Measurements from ENCODE around the gene TOB2. TPM values are rescaled to one million over a fixed set of nuclear protein-coding genes. Genes with fewer than 3 reads are reported as not detected.
"Not testable (repeated sequence)": the region's sequence is repeated elsewhere in the genome, so short reads cannot be mapped to it uniquely, and the experiment has no call there.

TOB2 gene
- total and polyA plus RNA-seq, 4 donors = 9.8 to 17.1 (median 12.3) TPM

- no peak for TF ChIP-seq REST (IDR thresholded peaks at IDR 0.05)
These were observed 22.0 kb upstream of the TOB2 start, which contains the start of the genes ACO2 and PHF5A (continued) for GRCh38 chr22:41468381-41469217.

GRCh38 chr22:41461901-41462300 lies 15.3 kb upstream of the TOB2 start:
- no peak for TF ChIP-seq ZBTB33 (IDR thresholded peaks at IDR 0.05)
- no peak for TF ChIP-seq HNF4A (conservative IDR thresholded peaks at IDR 0.05)
- TF ChIP-seq SP1 (IDR thresholded peaks at IDR 0.05) = no peak
- no peak for TF ChIP-seq RXRA (IDR thresholded peaks at IDR 0.05)
- no peak for TF ChIP-seq HNF4G (IDR thresholded peaks at IDR 0.05)
- no peak for TF ChIP-seq CTCF (IDR thresholded peaks at IDR 0.05; ENCODE audit: low read depth, low read length, missing input control)

GRCh38 chr22:41460071-41460470 lies 13.5 kb upstream of the TOB2 start:
- H3K27me3 ChIP-seq (ENCODE audit: control insufficient read depth in 4 of 4, insufficient read depth in 4 of 4, low read length in 3 of 4); H3K27ac ChIP-seq (ENCODE audit: low read depth in 1 of 2, low read length in 2 of 2); H3K9me3 ChIP-seq (ENCODE audit: control insufficient read depth in 4 of 4, low read length in 3 of 4); H3K4me1 ChIP-seq (ENCODE audit: control insufficient read depth in 4 of 4, insufficient read depth in 4 of 4, low read length in 3 of 4); H3K9ac ChIP-seq (ENCODE audit: low read depth in 1 of 2, low read length in 2 of 2); DNase-seq (ENCODE audit: low spot score); H3K4me3 ChIP-seq (ENCODE audit: low read depth in 1 of 3, low read length in 3 of 3): not testable (repeated sequence)
- H3K36me3 ChIP-seq (ENCODE audit: control insufficient read depth in 4 of 4, insufficient read depth in 3 of 4, low read depth in 1 of 4, low read length in 3 of 4) = peaks cover 11 to 37% (median 31%) of the 10 kb centered on the region in 4 donors
- 80% methylated on average over 5 of the region's 5 CpGs for WGBS

More at GRCh38 chr22:41461901-41462300, 15.3 kb upstream of the TOB2 start:
- no peaks in the 10 kb centered on the region for H3K27me3 ChIP-seq (ENCODE audit: control insufficient read depth in 4 of 4, insufficient read depth in 4 of 4, low read length in 3 of 4)
- no peak for DNase-seq (ENCODE audit: low spot score)
- WGBS = 96% methylated on average over 4 of the region's 4 CpGs
- H3K27ac ChIP-seq (ENCODE audit: low read depth in 1 of 2, low read length in 2 of 2) = no peak overlapping the region
- peaks cover 0 to 4% (median 2%) of the 10 kb centered on the region in 4 donors for H3K4me1 ChIP-seq (ENCODE audit: control insufficient read depth in 4 of 4, insufficient read depth in 4 of 4, low read length in 3 of 4)
- no peaks in the 10 kb centered on the region for H3K9me3 ChIP-seq (ENCODE audit: control insufficient read depth in 4 of 4, low read length in 3 of 4)
- H3K9ac ChIP-seq (ENCODE audit: low read depth in 1 of 2, low read length in 2 of 2) = no peak overlapping the region
- H3K4me3 ChIP-seq (ENCODE audit: low read depth in 1 of 3, low read length in 3 of 3) = no peak overlapping the region
- H3K36me3 ChIP-seq (ENCODE audit: control insufficient read depth in 4 of 4, insufficient read depth in 3 of 4, low read depth in 1 of 4, low read length in 3 of 4) = peaks cover 22 to 48% (median 42%) of the 10 kb centered on the region in 4 donors

Data from liver (tissue), 9 donors.